ENCODE measurements around the gene ST6GALNAC2.

ST6GALNAC2 gene

GRCh38 chr17:76556765-76557367 lies 28.8 kb downstream of the ST6GALNAC2 start (continued):
- TF ChIP-seq ZNF140 (tag by site-specific recombination; IDR thresholded peaks at IDR 0.05) (no peak), ZNF623 (tag by site-specific recombination; IDR thresholded peaks at IDR 0.05) (no peak), ZNF132 (tag by site-specific recombination; IDR thresholded peaks at IDR 0.05; ENCODE audit: borderline replicate concordance) (no peak), ZNF558 (tag by site-specific recombination; IDR thresholded peaks at IDR 0.05) (0 out of 2 replicates have a peak, but pooled peaks have one; percentile 19), ZNF488 (tag by site-specific recombination; IDR thresholded peaks at IDR 0.05) (no peak), ZNF404 (tag by site-specific recombination; IDR thresholded peaks at IDR 0.05) (no peak), MYNN (tag by site-specific recombination; IDR thresholded peaks at IDR 0.05; ENCODE audit: borderline replicate concordance) (no peak), ZNF174 (tag by site-specific recombination; IDR thresholded peaks at IDR 0.05) (no peak), ZNF394 (tag by site-specific recombination; IDR thresholded peaks at IDR 0.05; ENCODE audit: borderline replicate concordance) (0 out of 2 replicates have a peak, but pooled peaks have one; percentile 22), ZNF76 (tag by site-specific recombination; IDR thresholded peaks at IDR 0.05; ENCODE audit: borderline replicate concordance, low read depth) (no peak), ZNF704 (tag by site-specific recombination; IDR thresholded peaks at IDR 0.05) (no peak), ZNF10 (tag by site-specific recombination; IDR thresholded peaks at IDR 0.05) (no peak), HOXD13 (CRISPR knock-in tag; IDR thresholded peaks at IDR 0.05; ENCODE audit: borderline replicate concordance) (no peak), ZNF223 (tag by site-specific recombination; IDR thresholded peaks at IDR 0.05) (peak; percentile 41; the same call in 1 of the 2 replicates), REPIN1 (tag by site-specific recombination; IDR thresholded peaks at IDR 0.05; ENCODE audit: low read depth) (no peak), ZNF692 (tag by site-specific recombination; IDR thresholded peaks at IDR 0.05) (peak; percentile 37; the same call in 1 of the 2 replicates), ZNF23 (tag by site-specific recombination; IDR thresholded peaks at IDR 0.05; ENCODE audit: borderline replicate concordance) (no peak), KLF16 (tag by site-specific recombination; IDR thresholded peaks at IDR 0.05) (0 out of 2 replicates have a peak, but pooled peaks have one; percentile 34), ZNF311 (tag by site-specific recombination; IDR thresholded peaks at IDR 0.05; ENCODE audit: borderline replicate concordance) (no peak), KLF8 (tag by site-specific recombination; IDR thresholded peaks at IDR 0.05) (no peak), ZNF426 (tag by site-specific recombination; IDR thresholded peaks at IDR 0.05) (no peak), ZNF837 (tag by site-specific recombination; IDR thresholded peaks at IDR 0.05) (no peak), ZNF211 (tag by site-specific recombination; IDR thresholded peaks at IDR 0.05; ENCODE audit: low read depth) (no peak), ZFP3 (tag by site-specific recombination; IDR thresholded peaks at IDR 0.05; ENCODE audit: low read depth) (no peak), ZSCAN16 (tag by site-specific recombination; IDR thresholded peaks at IDR 0.05) (no peak), ZSCAN23 (tag by site-specific recombination; IDR thresholded peaks at IDR 0.05) (no peak), ZNF26 (tag by site-specific recombination; IDR thresholded peaks at IDR 0.05) (no peak), ZNF18 (tag by site-specific recombination; IDR thresholded peaks at IDR 0.05) (no peak), ZNF292 (tag by site-specific recombination; IDR thresholded peaks at IDR 0.05; ENCODE audit: borderline replicate concordance, low read depth) (peak; percentile 10; the same call in 1 of the 2 replicates), ZNF660 (tag by site-specific recombination; IDR thresholded peaks at IDR 0.05) (no peak), ZSCAN30 (tag by site-specific recombination; IDR thresholded peaks at IDR 0.05) (no peak), ZNF416 (tag by site-specific recombination; IDR thresholded peaks at IDR 0.05) (no peak), ZNF600 (tag by site-specific recombination; IDR thresholded peaks at IDR 0.05) (no peak), ZNF549 (tag by site-specific recombination; IDR thresholded peaks at IDR 0.05) (no peak), SP7 (tag by site-specific recombination; IDR thresholded peaks at IDR 0.05) (no peak), KLF1 (tag by site-specific recombination; IDR thresholded peaks at IDR 0.05) (no peak)
